Breast epithelium (tissue), 3 donors: ENCODE measurements around the gene CLMP.

Experiments used
- POLR2AphosphoS5 ChIP-seq, 3 donors: sonication (generic); formaldehyde crosslinking; IDR thresholded peaks; one replicate each; pipeline ENCODE4 v1.6.1; 2017; ENCODE audit warnings: antibody characterized with exemption in 3 of 3
- TF ChIP-seq, protein P1 (sequence below), 3 donors: fragments of 450-650 bp; IDR thresholded peaks; one replicate each; pipeline ENCODE4 v1.5.1; 2016 to 2017; ENCODE audit warnings: antibody characterized with exemption in 3 of 3, mild to moderate bottlenecking in 3 of 3, moderate library complexity in 3 of 3

DNA sequence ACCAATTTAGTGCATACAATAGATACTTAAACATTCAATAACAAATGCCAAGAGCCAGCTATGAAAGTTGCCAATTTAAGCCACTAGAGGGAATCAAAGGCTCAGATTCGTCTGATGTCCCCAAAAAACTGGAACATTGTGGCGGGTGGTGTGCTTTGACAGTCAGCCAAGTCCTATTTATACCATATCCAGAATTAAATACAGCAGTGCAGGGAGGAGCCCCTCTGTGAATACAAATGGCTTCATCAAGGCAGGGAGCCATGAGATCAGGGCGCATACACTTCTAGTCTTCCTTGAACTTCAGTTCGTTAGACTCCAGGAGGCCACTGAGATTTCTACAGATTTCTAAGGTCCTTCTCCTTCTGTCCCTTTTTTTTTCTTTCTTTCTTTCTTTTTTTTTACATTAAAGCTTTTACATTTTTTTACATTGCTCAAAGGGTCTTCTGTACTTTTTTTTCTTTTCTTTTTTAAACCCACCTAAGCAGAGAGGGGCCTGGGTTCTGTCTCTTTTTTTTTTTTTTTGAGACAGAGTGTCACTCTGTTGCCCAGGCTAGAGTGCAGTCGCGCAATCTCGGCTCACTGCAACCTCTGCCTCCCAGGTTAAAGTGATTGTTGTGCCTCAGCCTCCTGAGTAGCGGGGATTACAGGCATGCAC is 91.6 kb downstream of the CLMP start:
- TF ChIP-seq POLR2AphosphoS5 (IDR thresholded peaks at IDR 0.05) = no peak
- TF ChIP-seq, protein P1, sequence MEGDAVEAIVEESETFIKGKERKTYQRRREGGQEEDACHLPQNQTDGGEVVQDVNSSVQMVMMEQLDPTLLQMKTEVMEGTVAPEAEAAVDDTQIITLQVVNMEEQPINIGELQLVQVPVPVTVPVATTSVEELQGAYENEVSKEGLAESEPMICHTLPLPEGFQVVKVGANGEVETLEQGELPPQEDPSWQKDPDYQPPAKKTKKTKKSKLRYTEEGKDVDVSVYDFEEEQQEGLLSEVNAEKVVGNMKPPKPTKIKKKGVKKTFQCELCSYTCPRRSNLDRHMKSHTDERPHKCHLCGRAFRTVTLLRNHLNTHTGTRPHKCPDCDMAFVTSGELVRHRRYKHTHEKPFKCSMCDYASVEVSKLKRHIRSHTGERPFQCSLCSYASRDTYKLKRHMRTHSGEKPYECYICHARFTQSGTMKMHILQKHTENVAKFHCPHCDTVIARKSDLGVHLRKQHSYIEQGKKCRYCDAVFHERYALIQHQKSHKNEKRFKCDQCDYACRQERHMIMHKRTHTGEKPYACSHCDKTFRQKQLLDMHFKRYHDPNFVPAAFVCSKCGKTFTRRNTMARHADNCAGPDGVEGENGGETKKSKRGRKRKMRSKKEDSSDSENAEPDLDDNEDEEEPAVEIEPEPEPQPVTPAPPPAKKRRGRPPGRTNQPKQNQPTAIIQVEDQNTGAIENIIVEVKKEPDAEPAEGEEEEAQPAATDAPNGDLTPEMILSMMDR (IDR thresholded peaks at IDR 0.05) = peak; percentile 42 to 66 (median 61)
